Vagina (tissue), 2 donors: Measurements from ENCODE around the gene TCF4.

ENCODE experiments used
- POLR2AphosphoS5 ChIP-seq, 2 donors: sonication (generic); formaldehyde crosslinking; IDR thresholded peaks; one replicate each; pipeline ENCODE4 v1.9.0; 2017; ENCODE audit warnings: antibody characterized with exemption in 2 of 2, mild to moderate bottlenecking in 2 of 2, low read depth in 1 of 2; ENCODE audit not compliant: insufficient read depth in 1 of 2
- TF ChIP-seq, protein P1 (sequence below), 3 experiments: fragments of 450-650 bp in 2 of 3; fragments of 200-600 bp in 1 of 3; sonication (generic) in 1 of 3; IDR thresholded peaks; one replicate each; pipeline ENCODE4 v1.5.1; 2017 to 2019; ENCODE audit warnings: antibody characterized with exemption in 3 of 3, mild to moderate bottlenecking in 2 of 3, moderate library complexity in 2 of 3

DNA sequence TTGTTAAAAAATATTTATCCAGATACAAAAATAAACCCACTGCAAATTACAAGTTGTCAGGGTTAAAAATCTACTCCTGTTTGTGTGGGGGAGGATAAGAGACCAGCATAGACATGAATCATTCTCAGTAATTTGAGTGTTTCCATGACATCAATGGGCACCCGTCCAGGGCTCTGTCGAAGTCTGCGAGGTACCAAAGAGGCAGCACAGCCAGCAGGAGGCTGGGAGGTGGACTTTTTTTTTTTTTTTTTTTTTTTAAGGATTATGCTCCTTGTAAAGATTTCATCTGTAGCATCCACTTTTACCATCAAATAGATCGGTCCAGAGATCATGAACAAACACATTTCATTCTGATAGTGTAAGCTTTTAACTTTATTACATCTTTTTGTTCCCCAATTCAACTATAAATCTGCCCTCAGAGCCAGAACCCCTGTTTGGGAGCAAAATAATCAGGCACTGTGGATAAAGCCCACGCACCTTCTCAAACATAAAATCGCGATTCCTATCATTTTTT, 182.0 kb downstream of the TCF4 start:
- TF ChIP-seq, protein P1, sequence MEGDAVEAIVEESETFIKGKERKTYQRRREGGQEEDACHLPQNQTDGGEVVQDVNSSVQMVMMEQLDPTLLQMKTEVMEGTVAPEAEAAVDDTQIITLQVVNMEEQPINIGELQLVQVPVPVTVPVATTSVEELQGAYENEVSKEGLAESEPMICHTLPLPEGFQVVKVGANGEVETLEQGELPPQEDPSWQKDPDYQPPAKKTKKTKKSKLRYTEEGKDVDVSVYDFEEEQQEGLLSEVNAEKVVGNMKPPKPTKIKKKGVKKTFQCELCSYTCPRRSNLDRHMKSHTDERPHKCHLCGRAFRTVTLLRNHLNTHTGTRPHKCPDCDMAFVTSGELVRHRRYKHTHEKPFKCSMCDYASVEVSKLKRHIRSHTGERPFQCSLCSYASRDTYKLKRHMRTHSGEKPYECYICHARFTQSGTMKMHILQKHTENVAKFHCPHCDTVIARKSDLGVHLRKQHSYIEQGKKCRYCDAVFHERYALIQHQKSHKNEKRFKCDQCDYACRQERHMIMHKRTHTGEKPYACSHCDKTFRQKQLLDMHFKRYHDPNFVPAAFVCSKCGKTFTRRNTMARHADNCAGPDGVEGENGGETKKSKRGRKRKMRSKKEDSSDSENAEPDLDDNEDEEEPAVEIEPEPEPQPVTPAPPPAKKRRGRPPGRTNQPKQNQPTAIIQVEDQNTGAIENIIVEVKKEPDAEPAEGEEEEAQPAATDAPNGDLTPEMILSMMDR (IDR thresholded peaks at IDR 0.05), result no peak
- peak; percentile 8 to 74 for TF ChIP-seq POLR2AphosphoS5 (IDR thresholded peaks at IDR 0.05; ENCODE audit: insufficient read depth in 1 of 2, low read depth in 1 of 2)
